Fibroblast of villous mesenchyme (primary cell): ENCODE measurements around the gene NADK2. TPM values are rescaled to one million over a fixed set of nuclear protein-coding genes. Genes with fewer than 3 reads are reported as not detected.

Source experiments
- DNase-seq: peaks from one replicate; pipeline ENCODE4 v3.0.0-alpha.2; 2010; ENCODE audit warnings: low read depth
- H3K4me3 ChIP-seq: 2 replicates; pipeline ENCODE4 v1.5.1; 2011; ENCODE audit warnings: low read depth, mild to moderate bottlenecking, low read length
- total RNA-seq: library from RNA; depleted of rRNA; stranded (reverse); fragments of >200 nt; gene quantifications from 2 replicates; pipeline ENCODE4 v1.2.3, GENCODE V29; 2012
- TF ChIP-seq, protein P1 (sequence below): IDR thresholded peaks from 2 replicates; pipeline ENCODE4 v1.5.1; 2012; ENCODE audit warnings: low read depth, mild to moderate bottlenecking, low read length; ENCODE audit not compliant: insufficient read depth

NADK2 gene
- total RNA-seq, 1 donor = 36.3 TPM

DNA sequence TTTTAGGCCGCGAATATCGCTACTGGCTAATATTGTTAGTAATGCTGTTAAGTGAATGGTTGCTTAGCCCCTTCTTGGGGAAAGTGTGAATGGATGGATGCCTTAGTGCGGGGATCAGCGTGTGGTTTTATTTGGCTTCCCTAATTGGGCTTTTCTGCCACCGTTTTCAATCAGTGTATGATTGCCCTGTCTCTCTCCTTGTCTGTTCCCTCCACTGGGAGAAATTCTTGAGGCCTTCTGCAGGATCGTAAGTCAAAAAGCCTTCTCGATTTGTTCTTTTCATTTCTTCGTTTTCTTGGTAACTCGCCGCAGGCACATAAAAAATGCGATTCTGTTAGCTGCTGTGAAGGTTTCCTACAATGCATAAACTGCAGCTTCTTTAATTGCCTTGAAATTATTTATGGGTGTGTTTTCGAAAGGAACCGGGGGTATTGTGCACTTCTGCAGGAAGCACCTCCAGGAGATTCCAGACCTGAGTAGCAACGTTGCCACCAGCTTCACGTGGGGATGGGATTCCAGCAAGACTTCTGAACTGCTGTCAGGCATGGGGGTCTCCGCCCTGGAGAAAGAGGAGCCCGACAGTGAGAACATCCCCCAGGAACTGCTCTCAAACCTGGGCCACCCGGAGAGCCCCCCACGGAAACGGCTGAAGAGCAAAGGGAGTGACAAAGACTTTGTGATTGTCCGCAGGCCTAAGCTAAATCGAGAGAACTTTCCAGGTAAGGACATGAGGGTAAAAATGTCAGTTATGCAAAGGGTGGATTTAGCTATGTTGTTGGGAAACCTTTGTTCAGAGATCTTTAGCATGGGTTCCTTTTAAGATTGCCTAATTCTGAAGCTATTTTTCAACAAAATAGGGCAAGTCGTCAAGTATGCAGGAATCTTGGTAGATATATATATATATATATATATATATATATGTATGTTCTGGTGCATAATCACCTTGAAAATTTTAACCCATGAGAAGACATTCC, 89.1 kb downstream of the NADK2 start:
- H3K4me3 ChIP-seq = peak overlapping the region; percentile 92
- TF ChIP-seq, protein P1, sequence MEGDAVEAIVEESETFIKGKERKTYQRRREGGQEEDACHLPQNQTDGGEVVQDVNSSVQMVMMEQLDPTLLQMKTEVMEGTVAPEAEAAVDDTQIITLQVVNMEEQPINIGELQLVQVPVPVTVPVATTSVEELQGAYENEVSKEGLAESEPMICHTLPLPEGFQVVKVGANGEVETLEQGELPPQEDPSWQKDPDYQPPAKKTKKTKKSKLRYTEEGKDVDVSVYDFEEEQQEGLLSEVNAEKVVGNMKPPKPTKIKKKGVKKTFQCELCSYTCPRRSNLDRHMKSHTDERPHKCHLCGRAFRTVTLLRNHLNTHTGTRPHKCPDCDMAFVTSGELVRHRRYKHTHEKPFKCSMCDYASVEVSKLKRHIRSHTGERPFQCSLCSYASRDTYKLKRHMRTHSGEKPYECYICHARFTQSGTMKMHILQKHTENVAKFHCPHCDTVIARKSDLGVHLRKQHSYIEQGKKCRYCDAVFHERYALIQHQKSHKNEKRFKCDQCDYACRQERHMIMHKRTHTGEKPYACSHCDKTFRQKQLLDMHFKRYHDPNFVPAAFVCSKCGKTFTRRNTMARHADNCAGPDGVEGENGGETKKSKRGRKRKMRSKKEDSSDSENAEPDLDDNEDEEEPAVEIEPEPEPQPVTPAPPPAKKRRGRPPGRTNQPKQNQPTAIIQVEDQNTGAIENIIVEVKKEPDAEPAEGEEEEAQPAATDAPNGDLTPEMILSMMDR = no peak
- peak; percentile 22 for DNase-seq

DNA sequence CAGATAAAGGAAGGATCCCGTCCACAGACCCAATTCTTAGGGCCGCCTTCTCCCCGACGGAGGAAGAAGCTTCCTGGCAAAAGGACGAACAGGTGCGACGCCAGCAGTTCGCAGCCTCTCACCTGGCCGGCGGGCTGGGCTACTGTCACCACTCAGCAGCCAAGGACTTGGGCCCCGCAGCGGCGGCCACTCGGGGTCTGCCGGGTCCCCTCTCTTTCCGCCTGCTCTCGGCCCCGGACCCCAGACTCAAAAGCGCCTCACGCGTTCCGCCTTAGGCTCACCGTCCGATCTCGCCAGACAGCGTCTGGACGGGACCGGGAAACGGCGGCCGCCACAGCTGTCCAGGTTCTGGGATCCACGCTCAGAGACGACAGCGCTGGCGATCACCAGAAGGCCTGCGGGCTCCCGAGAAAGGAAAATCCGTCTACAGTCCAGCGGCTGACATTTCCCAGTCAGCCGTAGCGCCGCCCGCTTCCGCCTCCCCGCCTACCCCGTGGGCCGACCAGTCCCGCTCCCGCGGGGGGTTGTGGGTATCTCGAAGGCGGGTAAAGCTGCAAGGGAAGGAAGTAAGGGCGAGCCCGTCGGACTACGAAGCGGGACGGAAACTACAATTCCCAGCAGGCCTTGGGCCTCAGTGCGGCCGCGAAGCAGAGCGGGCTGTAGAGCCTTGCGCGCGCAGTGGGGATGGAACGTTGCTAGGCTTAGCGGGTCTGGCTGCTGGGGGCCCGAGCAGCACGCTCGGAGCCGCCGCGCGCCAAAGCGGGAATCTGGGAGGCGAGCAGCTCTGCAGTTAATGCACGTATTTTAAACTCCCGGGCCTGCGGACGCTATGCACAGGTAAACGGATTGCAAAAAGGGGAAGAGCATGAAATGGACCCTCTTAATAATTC, 90.0 kb downstream of the NADK2 start, which contains the start of the genes LMBRD2 and SKP2:
Gene LMBRD2 (minus strand): TSS at position 454 of the 890 bp plus-strand sequence. CDS start 8,538 bp downstream, outside the sequence.
Gene SKP2 (plus strand): TSS at position 678 of the 890 bp plus-strand sequence. CDS start 152 bp downstream, at position 830.
- TF ChIP-seq, protein P1 = no peak
- peak within 1 kb of the TSS; percentile 92 for H3K4me3 ChIP-seq

DNA sequence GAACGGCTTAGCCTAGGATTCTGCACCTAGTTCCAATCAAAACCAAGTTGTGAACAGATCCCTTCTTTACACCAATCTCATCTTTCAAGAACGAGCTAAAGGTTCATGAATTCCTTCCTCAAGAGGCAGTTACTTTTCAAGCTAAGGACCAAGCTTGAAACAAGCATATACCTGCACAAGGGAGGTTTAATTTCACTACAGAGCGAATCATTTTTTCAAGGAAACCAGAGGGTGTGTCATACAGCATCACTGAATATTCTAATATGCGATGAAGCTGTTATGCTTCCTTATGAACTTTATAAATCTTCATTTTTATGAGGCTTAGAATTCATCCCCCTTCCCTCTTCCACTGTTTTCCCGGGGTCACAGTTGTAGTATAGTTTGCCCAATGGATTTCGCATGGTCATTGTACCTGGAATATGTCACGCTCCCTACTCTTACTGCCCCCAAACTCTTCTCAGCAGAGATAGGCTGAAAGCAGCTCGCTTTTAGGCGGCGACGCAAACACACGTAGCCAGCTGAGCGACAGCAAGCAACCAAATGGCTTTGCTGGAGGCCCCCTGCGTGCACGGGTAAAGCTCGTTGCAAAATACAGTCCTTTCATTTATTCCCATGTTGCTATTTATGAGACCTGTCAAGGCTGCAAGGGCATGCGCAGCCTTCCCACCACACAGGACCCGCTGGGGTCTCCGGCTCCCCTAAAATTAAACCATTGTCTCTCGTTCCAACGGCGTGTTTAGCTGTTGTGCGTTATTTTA, 90.9 kb downstream of the NADK2 start:
- DNase-seq = peak; percentile 50
- TF ChIP-seq, protein P1 = no peak
- peak overlapping the region; percentile 92 for H3K4me3 ChIP-seq

More for the DNA sequence above, 90.0 kb downstream of the NADK2 start, which contains the start of the genes LMBRD2 and SKP2:
- DNase-seq = peak; percentile 98

DNA sequence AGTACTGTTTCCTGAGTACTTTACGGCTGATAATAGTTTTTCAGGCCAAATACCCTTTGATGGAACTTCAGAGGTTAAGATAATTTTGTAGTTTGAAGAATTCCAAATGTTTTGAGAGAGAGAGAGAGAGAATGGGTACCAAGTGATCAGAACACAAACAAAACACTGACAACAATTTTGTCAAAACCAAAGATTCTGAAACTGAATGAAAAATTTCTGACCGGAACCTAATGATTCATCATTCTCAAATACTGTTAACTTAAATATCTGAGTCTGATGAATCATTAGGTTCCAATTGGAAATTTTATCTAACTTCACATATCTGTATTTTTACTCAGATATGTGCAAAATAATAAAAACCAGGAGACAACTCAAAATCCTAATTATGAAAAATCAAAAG, 94.0 kb downstream of the NADK2 start:
- H3K4me3 ChIP-seq = no peak overlapping the region
- no peak for DNase-seq
- TF ChIP-seq, protein P1 = no peak

DNA sequence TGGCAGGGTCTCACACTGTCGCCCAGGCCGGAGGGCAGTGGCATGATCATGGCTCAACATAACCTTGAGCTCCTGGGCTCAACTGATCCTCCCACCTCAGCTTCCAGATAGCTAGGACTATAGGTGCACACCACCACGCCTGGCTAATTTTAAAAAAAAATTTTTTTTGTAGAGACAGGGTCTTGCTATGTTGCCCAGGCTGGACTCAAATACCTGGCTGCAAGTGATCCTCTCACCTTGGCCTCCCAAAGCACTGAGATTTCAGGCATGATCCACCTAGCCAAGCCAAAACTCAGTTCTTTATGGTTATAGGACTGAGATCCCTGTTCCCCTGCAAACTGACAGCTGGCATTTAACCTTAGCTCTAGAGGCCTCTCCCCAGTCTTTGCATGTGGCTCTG, 95.3 kb downstream of the NADK2 start:
- no peak for DNase-seq
- TF ChIP-seq, protein P1 = no peak
- no peak overlapping the region for H3K4me3 ChIP-seq

DNA sequence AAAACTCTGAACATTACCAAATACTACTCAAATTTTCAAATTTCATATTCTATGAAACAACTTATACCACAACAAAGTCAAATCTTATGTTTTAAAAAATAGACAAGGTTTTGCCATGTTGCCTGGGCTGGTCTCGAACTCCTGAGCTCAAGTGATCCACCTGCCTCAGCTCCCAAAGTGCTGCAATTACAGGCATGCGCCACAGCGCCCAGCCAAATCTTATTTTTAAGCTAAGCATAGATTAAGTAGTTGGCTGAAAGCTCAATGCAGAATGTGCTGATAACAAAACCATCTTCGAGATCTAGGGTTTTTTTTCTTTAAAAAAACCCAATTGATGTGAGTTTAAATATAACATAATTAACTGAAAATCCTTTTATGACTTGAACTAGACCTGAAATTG, 96.4 kb downstream of the NADK2 start:
- DNase-seq = no peak
- no peak overlapping the region for H3K4me3 ChIP-seq
- TF ChIP-seq, protein P1 = no peak
